Amygdala (tissue), 56 donors: ENCODE results near the gene STAG1.
"Not testable (repeated sequence)": the region's sequence is repeated elsewhere in the genome, so short reads cannot be mapped to it uniquely, and the experiment has no call there.

Experiments used
- DNase-seq, 56 donors: peaks; one replicate each; lab custom pipeline; 2025; lab: John Stamatoyannopoulos, UW

Gene STAG1

GRCh38 chr3:136658946-136659682 is 93.1 kb downstream of the STAG1 start:
- DNase-seq, result peak in 46 of 56 donors; percentile 1 to 90 (median 42)

GRCh38 chr3:136657526-136657925 is 94.7 kb downstream of the STAG1 start:
- DNase-seq, result no peak

- no peak for DNase-seq
Observed at GRCh38 chr3:136653628-136654027, 98.5 kb downstream of the STAG1 start.

- no peak for DNase-seq
Observed at GRCh38 chr3:136651581-136651980, 100.6 kb downstream of the STAG1 start.

GRCh38 chr3:136650461-136650860 is 101.7 kb downstream of the STAG1 start:
- DNase-seq, result no peak

- DNase-seq, result no peak
Observed at GRCh38 chr3:136645915-136646314, 106.3 kb downstream of the STAG1 start.

GRCh38 chr3:136644212-136644611 is 108.0 kb downstream of the STAG1 start:
- DNase-seq, result no peak

- DNase-seq, result not testable (repeated sequence)
Observed at GRCh38 chr3:136643380-136643779, 108.8 kb downstream of the STAG1 start.

- DNase-seq, result no peak
Observed at GRCh38 chr3:136642711-136643110, 109.5 kb downstream of the STAG1 start.

GRCh38 chr3:136639069-136639468 is 113.1 kb downstream of the STAG1 start:
- no peak for DNase-seq

- no peak for DNase-seq
Observed at GRCh38 chr3:136637176-136637575, 115.0 kb downstream of the STAG1 start.

GRCh38 chr3:136634821-136635220 is 117.4 kb downstream of the STAG1 start:
- DNase-seq, result no peak

- DNase-seq, result no peak
Observed at GRCh38 chr3:136632625-136633081, 119.5 kb downstream of the STAG1 start.

GRCh38 chr3:136631424-136631823 is 120.8 kb downstream of the STAG1 start:
- no peak for DNase-seq

- no peak for DNase-seq
Observed at GRCh38 chr3:136630915-136631314, 121.3 kb downstream of the STAG1 start.

- no peak for DNase-seq
Observed at GRCh38 chr3:136626493-136626892, 125.7 kb downstream of the STAG1 start.

- no peak for DNase-seq
Observed at GRCh38 chr3:136624894-136625815, 127.0 kb downstream of the STAG1 start.

- no peak for DNase-seq
Observed at GRCh38 chr3:136624371-136624770, 127.8 kb downstream of the STAG1 start.

GRCh38 chr3:136621628-136622027 is 130.6 kb downstream of the STAG1 start:
- no peak for DNase-seq

GRCh38 chr3:136620436-136620835 is 131.7 kb downstream of the STAG1 start:
- DNase-seq, result no peak

- DNase-seq, result not testable (repeated sequence)
Observed at GRCh38 chr3:136617969-136618525, 134.1 kb downstream of the STAG1 start.
